Breast epithelium (tissue), 4 donors: ENCODE measurements around the gene GRK5. TPM values are rescaled to one million over a fixed set of nuclear protein-coding genes. Genes with fewer than 3 reads are reported as not detected.
A peak's percentile ranks its signal among the peaks of the same experiment; 100 is the strongest.

ENCODE experiments used
- DNase-seq, 2 donors: peaks; one replicate each; pipeline ENCODE4 v3.0.0-alpha.2; 2019; ENCODE audit warnings: low spot score in 2 of 2
- H3K27ac ChIP-seq, 2 donors: fragments of 200-600 bp; sonication (generic) in 1 of 2; one replicate each; pipeline ENCODE4 v1.5.1; 2016 to 2019; ENCODE audit warnings: mild to moderate bottlenecking in 1 of 2
- H3K27me3 ChIP-seq, 2 donors: fragments of 200-600 bp; sonication (generic) in 1 of 2; one replicate each; pipeline versions ENCODE4 v1.5.1 to v1.6.0; 2017 to 2019; ENCODE audit warnings: control low read depth in 1 of 2, mild to moderate bottlenecking in 1 of 2
- H3K36me3 ChIP-seq: fragments of 200-600 bp; one replicate; pipeline ENCODE4 v1.5.1; 2019
- H3K4me1 ChIP-seq, 2 donors: fragments of 200-600 bp; sonication (generic); one replicate each; pipeline ENCODE4 v1.5.1; 2016 to 2019; ENCODE audit warnings: control low read depth in 1 of 2
- H3K4me3 ChIP-seq, 3 donors: fragments of 200-600 bp; sonication (generic); 1 replicate in 2 of 3; 2 replicates in 1 of 3; pipeline ENCODE4 v1.5.1; 2016 to 2019; ENCODE audit warnings: mild to moderate bottlenecking in 3 of 3, moderate library complexity in 2 of 3
- H3K9me3 ChIP-seq, 2 donors: fragments of 200-600 bp; sonication (generic) in 1 of 2; one replicate each; pipeline ENCODE4 v1.5.1; 2016 to 2019; ENCODE audit warnings: control low read depth in 1 of 2
- POLR2A ChIP-seq: fragments of 450-650 bp; IDR thresholded peaks from one replicate; pipeline ENCODE4 v1.6.1; 2016; ENCODE audit warnings: antibody characterized with exemption, mild to moderate bottlenecking, moderate library complexity
- POLR2AphosphoS5 ChIP-seq, 3 donors: sonication (generic); formaldehyde crosslinking; IDR thresholded peaks; one replicate each; pipeline ENCODE4 v1.6.1; 2017; ENCODE audit warnings: antibody characterized with exemption in 3 of 3
- intact Hi-C: fragments of 100-400 bp; cut with DNase I; formaldehyde crosslinking; loops from one replicate; pipeline ENCODE4 v1.15.1; 2023; ENCODE audit warnings: low total_unique reads
- total RNA-seq, 3 donors: library from RNA; depleted of rRNA; stranded (reverse); fragments of >200 nt; gene quantifications; one replicate each; pipeline ENCODE4 v1.1.0, GENCODE V29; 2016
- TF ChIP-seq, protein P1 (sequence below), 3 donors: fragments of 450-650 bp; IDR thresholded peaks; one replicate each; pipeline ENCODE4 v1.5.1; 2016 to 2017; ENCODE audit warnings: antibody characterized with exemption in 3 of 3, mild to moderate bottlenecking in 3 of 3, moderate library complexity in 3 of 3

Gene GRK5
- total RNA-seq, 3 donors from 2014 or later, result 14.9 to 20.6 (median 15.2) TPM

DNA sequence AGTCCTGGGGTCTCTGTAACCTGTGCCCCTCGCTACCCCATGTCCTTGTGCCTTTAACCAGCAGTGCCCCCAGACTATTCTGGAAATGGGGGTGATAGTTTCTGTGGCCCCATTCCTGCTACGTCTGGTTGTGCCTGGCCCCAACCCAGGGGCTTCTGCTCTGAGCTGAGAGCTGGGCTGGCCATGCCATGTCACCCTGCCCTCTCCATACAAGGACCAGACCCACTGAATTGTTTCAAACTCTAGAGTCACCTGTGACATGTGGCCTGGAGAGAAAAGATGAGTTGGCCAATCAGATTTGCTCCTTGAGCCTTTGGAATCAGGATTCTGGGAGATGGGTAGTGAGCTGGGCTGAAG, 108.6 kb downstream of the GRK5 start:
- intact Hi-C loops, result no loop called here
- Histone ChIP-seq H3K4me1 (no peaks in the 10 kb centered on the region), H3K36me3 (no peaks in the 10 kb centered on the region), H3K27me3 (no peaks in the 10 kb centered on the region), H3K27ac (peak overlapping the region; percentile 45 to 71), H3K9me3 (no peaks in the 10 kb centered on the region), H3K4me3 (no peak overlapping the region)
- DNase-seq, result no peak
- TF ChIP-seq, protein P1, sequence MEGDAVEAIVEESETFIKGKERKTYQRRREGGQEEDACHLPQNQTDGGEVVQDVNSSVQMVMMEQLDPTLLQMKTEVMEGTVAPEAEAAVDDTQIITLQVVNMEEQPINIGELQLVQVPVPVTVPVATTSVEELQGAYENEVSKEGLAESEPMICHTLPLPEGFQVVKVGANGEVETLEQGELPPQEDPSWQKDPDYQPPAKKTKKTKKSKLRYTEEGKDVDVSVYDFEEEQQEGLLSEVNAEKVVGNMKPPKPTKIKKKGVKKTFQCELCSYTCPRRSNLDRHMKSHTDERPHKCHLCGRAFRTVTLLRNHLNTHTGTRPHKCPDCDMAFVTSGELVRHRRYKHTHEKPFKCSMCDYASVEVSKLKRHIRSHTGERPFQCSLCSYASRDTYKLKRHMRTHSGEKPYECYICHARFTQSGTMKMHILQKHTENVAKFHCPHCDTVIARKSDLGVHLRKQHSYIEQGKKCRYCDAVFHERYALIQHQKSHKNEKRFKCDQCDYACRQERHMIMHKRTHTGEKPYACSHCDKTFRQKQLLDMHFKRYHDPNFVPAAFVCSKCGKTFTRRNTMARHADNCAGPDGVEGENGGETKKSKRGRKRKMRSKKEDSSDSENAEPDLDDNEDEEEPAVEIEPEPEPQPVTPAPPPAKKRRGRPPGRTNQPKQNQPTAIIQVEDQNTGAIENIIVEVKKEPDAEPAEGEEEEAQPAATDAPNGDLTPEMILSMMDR (IDR thresholded peaks at IDR 0.05), result no peak
- TF ChIP-seq POLR2AphosphoS5 (IDR thresholded peaks at IDR 0.05) (no peak), POLR2A (no peak)

DNA sequence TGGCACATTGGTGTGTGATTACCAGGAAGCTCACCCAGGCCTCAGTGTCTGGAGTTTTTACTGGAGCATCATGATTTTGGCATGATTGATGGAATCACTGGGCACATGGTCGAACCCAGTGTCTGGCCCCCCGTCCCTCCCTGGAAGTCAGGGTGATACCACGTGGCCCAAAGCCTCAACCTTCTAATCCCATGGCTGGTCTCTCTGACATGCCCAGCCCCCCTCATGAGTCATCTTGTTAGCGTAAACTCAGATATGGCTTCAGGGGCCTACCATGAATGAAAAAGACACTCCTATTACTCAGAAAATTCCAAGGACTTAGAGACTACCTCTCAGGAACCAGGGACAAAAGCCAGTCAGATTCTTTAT, 109.3 kb downstream of the GRK5 start:
- Histone ChIP-seq H3K36me3 (no peaks in the 10 kb centered on the region), H3K27me3 (no peaks in the 10 kb centered on the region), H3K9me3 (no peaks in the 10 kb centered on the region), H3K27ac (peak overlapping the region; percentile 3 to 71), H3K4me3 (no peak overlapping the region), H3K4me1 (no peaks in the 10 kb centered on the region)
- no peak for DNase-seq
- TF ChIP-seq POLR2A, result no peak
- TF ChIP-seq POLR2AphosphoS5 (IDR thresholded peaks at IDR 0.05), result no peak
- TF ChIP-seq, protein P1 (IDR thresholded peaks at IDR 0.05), result no peak
- intact Hi-C loops, result no loop called here

DNA sequence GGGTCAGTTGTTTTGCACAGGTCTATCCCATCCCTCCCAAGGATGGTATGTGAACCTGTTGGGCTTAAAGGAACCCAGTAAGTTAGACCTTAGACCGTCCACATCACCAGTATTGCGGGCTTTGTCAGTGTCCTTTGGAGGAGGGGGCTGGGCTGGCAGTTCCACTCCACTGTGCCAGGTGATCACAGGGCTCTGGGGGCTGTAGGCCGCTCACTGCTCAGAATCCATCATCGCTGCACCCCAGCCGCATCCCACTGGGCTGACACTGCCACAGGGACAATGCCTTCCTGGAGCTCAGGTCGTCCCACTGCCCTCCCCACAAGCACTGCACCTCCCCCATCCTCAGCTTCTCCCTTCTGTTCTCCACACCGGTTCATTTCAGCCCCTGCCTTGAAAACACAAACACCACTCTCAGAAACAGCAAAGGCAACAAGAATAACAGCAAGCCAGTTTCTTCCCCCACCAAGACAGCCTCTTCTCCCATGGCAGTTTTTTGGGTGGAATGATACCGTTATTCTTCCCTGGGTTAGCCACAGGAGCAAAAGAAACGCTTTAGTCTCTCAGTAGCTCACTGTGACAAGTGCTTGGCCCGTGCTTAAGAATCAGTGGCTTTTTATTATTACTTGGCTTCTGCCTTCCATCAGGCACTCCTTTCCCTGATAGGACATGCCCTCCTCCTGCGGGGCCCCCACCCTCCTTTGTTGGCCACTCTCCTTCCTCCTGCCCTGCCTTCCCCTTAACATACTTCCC, 111.2 kb downstream of the GRK5 start:
- intact Hi-C loops, result no loop called here
- DNase-seq, result no peak
- no peaks in the 10 kb centered on the region for H3K4me1 ChIP-seq
- no peak overlapping the region for H3K4me3 ChIP-seq
- TF ChIP-seq, protein P1 (IDR thresholded peaks at IDR 0.05), result no peak
- TF ChIP-seq POLR2A, result no peak
- TF ChIP-seq POLR2AphosphoS5 (IDR thresholded peaks at IDR 0.05), result no peak
- no peaks in the 10 kb centered on the region for H3K9me3 ChIP-seq
- H3K27ac ChIP-seq, result no peak overlapping the region
- no peaks in the 10 kb centered on the region for H3K27me3 ChIP-seq
- no peaks in the 10 kb centered on the region for H3K36me3 ChIP-seq

- DNase-seq, result no peak
- intact Hi-C loops, result no loop called here
- Histone ChIP-seq H3K4me1 (no peaks in the 10 kb centered on the region), H3K9me3 (no peaks in the 10 kb centered on the region), H3K4me3 (no peak overlapping the region), H3K27ac (no peak overlapping the region), H3K36me3 (no peaks in the 10 kb centered on the region), H3K27me3 (no peaks in the 10 kb centered on the region)
- TF ChIP-seq, protein P1 (IDR thresholded peaks at IDR 0.05), result no peak
Observed at GRCh38 chr10:119319161-119319919, 112.0 kb downstream of the GRK5 start.

GRCh38 chr10:119319920-119320258, 112.5 kb downstream of the GRK5 start:
- TF ChIP-seq, protein P1 (IDR thresholded peaks at IDR 0.05), result no peak
- TF ChIP-seq POLR2AphosphoS5 (IDR thresholded peaks at IDR 0.05) (no peak), POLR2A (no peak)
- no peak for DNase-seq
- Histone ChIP-seq H3K27me3 (no peaks in the 10 kb centered on the region), H3K27ac (no peak overlapping the region), H3K36me3 (no peaks in the 10 kb centered on the region), H3K4me3 (no peak overlapping the region), H3K4me1 (no peaks in the 10 kb centered on the region), H3K9me3 (no peaks in the 10 kb centered on the region)
- intact Hi-C loops, result loop anchor here (1.0 kb wide), 1 partner anchor 63 kb away; no protein-coding TSS in a partner anchor
